Activated gamma-delta T cell treated with anti-CD3 and anti-CD28 coated beads, Interleukin-2, amount 50 U/mL, for 16 hours (primary cell): ENCODE results near the gene PNPLA2.

Experiments
- DNase-seq: peaks from one replicate; pipeline ENCODE4 v3.0.0-alpha.2; 2020; ENCODE audit warnings: low read depth

The PNPLA2 gene

DNA sequence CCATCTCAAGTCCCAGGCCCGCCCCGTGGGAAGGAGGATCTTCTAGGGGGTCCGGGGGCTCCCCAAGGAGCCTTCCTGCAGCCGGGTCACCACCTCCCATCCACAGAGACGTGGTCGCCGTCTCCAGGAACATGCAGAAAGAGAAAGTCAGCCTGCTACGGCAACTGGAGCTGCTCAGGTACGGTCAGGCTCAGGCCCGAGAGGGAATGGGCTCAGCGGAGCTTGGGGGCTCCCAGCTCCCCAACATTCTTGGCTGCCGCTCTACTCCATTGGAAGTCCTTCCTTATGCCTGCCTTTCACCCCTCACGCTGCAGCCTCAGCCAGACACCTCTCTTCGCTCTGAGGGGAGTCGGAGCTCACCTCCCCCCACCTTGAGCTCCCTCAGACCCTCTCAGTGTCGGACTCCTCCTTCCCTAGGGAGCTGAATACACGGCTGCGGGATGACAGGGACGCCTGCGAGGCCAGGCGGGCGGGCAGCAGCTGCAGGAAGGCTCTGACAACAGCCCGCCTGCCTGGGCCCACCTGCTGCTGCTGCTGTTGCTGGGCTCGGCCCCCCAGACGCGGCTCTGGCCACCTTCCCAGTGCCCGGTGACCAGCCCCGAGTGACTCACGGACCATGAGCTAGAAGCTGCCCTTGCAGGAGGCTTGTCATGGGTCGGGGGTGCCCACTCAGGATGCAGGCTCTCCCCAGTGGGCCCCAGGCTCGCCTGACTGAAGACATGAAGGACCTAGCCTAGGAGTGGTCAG lies 12.6 kb downstream of the PNPLA2 start:
- DNase-seq, result no peak

DNA sequence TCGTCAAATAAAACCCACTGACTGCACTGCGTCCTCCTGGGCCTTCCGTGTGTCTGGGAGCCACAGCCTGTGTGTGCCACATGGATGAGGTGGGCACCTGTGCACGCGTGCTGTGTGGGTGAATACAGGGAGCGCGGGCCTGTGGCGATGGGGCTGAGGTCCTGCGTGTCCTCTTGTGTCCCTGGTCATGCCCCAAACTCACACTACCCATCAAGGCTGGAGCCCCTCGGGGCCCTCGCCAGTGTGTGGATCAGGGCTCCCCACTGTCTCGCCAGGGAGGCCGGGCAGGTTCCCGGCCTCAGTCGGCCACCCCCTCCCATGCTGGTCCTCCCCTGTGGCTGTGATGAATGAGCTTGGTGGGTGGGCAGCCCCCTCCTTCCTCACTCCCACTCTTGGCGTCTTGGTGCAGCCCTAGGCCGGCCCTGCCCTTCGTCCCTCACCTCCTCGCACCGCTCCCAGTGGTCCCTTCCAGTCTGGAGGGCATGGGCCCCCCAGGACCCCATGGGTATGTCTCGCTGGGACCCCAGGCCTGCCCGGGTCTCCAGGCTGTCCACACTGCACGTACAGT lies 13.3 kb downstream of the PNPLA2 start:
- no peak for DNase-seq

DNA sequence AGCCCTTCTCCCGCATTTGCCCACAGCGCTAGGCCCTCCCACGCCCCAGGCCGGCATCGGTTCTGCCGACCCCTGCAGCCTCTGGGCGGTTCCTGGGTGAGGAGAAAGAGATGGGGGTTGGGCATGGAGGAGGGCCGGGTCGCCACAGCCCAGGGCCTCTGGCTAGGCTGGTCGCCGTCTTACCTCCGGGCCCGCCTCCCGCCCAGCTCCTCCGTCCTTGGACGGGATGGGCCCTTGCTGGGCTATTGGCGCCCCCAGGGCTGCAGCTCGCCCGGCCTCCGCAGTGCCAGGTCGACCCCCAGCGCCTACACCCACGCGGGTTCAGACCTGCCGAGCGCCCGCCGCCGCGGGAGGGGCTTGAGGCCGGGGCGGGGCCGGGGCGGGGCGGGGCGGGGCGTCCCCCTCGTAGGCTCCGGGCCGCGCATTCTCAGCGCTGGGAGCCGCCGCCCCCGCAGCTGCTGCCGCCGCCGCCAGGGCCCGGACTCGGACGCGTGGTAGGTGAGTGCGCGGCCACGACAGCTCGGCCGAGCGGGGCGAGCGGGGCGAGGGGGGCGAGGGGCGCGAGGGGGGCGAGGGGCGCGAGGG lies 13.9 kb downstream of the PNPLA2 start, which contains the start of gene CD151:
Gene CD151, plus strand, starts transcription at position 424 of the 585 bp plus-strand sequence. CDS start 3,118 bp downstream, outside the sequence.
- no peak for DNase-seq

DNA sequence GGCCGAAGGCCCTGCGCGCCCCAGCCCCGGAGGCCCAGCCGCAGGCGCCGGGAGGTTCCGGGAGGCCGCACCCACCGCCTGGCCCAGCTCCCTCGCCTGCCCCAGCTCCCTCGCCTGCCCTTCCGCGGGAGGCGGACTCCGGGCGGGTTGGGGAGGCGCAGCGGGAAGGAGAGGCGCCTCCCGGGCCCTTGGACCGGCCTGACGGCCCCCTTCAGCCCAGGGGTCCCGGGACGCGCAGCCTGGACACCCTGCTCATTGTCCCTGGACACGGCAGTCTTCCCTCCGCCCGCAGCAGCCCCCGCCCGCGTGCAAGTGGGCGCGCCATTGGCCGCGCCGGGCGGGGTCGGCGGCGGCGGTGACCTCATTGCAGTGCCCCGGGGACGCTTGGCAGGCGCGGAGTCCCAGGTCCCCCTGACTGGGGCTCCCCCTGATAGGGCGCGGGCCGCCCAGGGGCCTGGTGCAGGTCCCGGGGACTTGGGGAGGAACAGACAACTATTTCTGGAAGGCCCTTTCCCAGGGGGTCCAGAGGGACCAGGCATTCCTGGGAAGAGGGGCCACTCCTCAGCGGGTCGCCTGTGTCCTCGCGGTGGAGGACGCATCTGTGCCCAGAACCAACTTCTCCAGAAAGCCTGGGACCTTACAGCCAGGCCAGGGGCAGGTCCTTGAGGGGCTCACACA lies 14.5 kb downstream of the PNPLA2 start:
- DNase-seq, result no peak

DNA sequence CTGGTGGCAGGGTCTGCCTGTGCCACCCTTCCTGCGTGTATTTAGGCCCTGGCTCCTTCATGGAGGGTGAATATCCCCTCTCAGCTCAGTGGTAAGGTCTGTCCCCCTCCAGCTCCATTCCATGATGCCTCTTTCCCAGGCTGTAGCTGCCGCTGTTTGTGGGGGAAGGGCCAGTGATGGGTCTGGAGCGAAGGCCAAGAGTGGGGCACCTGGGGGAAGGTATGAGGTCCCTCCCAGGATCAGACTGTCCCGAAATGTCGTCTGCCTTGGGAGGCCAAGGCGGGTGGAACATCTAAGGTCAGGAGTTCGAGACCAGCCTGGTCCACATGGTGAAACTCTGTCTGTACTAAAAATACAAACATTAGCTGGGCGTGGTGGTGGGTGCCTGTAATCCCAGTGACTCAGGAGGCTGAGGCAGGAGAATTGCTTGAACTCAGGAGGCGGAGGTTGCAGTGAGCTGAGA lies 15.2 kb downstream of the PNPLA2 start:
- no peak for DNase-seq

DNA sequence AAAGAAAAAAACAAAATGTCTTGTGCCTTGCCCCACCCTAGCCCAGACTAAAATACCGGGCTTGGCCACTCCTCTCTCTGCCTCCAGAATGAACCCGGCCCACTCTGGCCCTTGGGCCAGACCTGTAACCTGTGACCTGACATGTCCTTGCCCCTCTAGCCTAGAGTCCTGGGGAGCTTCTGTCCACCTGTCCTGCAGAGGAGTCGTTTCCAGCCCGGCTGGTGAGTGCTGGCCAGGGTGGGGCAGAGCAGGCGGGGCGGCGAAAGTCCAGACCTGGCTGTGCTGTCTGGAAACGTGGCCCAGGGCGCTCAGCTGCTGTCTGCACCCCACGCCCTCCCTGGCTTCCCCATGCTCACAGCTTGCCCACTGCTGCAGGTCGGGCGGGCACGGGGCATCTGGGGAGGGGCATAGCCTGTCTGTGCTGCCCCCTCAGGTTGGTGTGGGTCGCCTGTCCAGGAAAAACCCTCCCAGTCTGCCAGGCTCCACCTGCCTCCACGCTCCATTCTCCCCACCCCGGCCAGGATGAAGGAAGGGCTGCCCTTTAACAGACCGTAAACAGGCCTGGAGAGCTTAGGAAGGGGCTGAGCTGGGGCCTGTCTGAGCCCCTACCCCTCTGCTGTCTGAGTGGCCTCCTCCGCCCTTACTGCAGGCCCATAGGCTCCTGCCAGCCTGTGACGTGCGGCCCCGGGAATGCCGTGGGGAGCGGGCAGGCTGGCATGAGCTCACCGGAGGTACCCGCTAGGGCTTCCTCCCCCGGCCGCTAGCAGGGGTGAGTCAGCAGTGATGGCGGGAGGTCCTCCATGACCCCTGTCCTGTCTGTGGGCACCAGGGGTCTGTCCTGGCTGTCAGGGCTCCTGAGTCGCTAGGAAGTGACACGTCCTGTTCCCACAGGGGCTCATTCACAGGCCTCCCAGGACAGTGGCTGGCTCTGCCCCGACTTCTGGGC lies 15.9 kb downstream of the PNPLA2 start:
- no peak for DNase-seq

DNA sequence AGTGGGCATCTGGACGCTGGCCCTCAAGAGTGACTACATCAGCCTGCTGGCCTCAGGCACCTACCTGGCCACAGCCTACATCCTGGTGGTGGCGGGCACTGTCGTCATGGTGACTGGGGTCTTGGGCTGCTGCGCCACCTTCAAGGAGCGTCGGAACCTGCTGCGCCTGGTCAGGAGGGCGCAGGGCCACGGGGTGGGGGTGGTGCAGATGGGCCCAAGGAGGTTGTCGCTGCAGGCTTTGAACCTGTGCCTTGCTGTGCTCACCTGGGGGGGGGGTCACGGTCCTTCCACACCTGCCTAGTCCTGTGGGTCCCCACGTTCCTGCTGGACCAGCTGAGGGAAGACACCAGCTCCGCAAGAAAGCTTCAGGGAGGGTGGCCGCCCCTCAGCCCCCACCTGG lies 17.6 kb downstream of the PNPLA2 start:
- DNase-seq, result no peak

DNA sequence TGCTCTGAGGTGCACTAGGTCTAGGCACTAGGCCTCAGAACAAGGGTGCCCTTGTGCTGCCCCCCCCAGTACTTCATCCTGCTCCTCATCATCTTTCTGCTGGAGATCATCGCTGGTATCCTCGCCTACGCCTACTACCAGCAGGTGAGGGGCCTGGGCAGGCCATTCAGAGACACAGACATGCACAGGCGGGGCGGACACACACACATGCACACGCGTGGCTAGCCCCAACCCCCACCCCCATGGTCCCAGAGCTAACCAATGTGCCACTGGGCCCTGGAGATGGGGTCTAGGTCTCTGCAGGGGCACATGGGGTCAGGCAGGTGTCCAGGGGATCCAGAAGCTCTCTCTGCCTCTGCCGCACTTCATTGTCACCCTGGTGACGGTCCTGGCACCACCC lies 18.0 kb downstream of the PNPLA2 start:
- no peak for DNase-seq

DNA sequence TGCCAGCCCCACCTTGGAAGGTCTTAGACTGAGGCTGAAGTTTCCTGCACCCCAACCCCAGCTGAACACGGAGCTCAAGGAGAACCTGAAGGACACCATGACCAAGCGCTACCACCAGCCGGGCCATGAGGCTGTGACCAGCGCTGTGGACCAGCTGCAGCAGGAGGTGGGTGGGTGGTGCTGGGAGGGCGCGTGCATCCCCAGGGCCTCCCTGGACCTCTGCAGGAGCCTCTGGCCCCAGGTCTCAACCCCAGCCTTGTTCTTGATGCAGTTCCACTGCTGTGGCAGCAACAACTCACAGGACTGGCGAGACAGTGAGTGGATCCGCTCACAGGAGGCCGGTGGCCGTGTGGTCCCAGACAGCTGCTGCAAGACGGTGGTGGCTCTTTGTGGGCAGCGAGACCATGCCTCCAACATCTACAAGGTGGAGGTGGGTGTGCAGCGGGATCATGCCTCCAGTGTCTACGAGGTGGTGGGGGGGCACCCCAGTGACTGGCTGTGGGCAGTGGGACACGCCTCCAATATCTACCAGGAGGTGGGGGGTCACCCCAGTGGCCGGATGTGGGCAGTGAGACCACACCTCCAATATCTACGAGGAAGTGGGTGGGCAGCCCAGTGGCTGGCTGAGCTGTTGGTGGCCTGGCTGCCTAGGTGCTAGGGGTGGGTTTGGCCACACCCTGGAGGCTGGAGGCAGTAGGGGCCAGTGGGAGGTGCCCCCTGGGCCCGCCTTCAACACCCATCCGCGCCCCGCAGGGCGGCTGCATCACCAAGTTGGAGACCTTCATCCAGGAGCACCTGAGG lies 18.7 kb downstream of the PNPLA2 start:
- DNase-seq, result no peak

DNA sequence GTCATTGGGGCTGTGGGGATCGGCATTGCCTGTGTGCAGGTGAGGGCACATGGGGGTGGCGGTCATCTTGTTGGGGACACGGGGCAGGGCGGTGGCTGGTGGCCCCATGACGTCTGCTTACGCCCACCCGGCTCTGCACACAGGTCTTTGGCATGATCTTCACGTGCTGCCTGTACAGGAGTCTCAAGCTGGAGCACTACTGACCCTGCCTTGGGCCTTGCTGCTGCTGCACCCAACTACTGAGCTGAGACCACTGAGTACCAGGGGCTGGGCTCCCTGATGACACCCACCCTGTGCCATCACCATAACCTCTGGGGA lies 19.2 kb downstream of the PNPLA2 start:
- no peak for DNase-seq

DNA sequence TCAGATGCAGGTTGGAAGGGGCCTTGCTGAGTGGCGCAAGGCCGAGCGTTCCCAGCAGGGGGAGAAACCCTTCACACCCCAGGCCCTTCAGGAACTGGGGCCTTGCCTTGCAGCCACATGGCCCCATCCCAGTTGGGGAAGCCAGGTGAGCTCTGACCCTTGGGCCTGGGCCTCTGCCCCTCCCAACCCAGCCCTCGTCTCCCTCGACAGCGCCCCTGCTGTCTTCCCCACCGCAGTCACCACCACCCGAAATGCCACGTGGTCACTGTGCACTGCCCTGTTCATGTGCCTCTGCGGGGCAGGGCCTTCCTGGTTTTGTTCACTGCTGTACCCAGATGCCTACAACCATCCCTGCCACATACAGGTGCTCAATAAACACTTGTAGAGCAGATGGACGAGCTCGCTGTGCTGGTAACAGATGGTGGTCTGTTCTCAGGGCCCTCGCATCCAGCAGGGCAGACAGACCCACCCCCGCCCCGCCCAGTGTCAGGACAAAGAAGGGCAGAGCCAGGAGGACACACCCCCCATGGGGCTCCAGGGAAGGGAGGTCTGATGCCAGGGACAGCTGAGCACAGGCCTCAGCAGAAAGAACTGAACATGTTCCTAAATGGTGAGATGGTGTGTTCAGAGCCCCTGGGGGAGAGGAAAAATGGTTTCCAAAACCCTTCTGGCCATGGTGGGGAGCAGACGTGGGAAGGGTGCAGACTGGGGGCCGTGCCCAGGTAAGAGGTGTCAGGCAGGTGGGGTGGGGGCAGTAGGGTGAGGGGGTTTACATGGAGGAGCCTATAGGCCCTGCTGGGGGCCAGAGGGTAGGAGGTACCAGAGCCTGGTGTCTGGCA lies 19.9 kb downstream of the PNPLA2 start:
- DNase-seq, result no peak

DNA sequence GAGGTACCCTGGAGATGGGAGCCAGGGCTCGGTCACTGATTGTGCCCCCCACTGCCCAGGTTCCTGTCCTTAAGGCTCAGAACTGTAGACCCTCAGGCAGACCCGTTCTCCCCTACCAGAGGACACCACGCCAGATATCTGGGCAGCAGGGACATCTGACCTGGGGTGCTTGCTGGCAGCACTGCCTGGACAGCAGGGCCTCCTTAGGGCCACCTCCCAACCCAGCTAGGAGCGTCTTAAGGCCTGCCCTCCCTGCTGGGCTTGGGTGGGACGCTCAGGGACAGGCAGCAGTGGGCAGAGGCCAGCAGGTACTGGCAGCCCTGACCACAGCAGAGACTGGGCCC lies 20.5 kb downstream of the PNPLA2 start:
- no peak for DNase-seq

DNA sequence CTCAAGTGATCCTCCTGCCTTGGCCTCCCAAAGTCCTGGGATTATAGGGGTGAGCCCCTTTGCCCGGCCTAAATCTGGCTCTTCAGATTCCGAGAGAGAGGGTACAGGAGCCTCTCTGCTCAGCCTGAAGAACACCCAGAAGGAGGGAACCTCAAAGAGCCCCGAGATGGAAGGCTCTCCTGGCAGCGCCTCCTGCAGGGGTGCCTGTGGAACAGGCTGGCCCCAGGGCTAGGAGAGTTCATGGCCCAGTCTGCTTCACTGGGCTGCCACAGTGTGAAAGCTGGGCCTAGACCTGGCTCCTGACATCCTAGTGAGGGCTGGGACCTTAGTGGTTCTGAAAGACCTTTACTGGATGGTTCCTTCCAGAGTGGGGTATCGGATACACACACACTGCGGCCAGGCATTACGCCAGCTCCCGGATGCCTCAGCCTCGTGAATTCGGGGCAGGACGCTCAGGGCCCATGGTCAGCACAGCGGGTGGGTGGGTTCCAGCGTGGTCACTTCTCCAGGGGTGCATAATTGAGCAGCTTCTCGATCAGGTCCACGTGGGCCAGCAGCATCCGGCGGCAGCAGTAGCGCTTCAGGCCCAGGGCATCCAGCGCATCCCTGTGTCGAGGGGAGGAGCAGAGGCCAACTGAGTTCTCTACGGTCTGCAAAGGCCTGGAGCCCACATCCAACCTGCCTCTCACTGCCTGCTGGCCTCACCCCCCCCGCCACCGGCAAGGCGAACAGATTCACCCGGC lies 21.3 kb downstream of the PNPLA2 start:
- no peak for DNase-seq

DNA sequence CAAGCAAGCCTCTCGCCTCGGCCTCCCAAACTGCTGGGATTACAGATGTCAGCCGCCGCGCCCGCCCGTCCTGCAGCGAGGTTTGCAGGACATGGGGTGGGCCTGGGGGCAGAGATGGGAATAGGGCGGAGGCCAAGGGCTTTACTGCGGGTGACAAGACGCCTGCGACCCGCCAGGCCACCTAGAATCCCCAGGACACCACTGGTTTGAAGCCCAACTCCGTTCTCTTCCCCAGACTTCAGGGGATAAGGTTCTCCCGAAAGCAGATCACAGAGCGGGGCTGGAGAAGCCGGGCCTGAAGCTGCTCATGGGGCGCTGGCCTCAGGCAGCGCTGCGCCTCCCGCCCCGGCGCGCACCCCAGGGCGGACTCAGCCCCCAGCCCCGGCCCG lies 23.3 kb downstream of the PNPLA2 start:
- DNase-seq, result no peak

DNA sequence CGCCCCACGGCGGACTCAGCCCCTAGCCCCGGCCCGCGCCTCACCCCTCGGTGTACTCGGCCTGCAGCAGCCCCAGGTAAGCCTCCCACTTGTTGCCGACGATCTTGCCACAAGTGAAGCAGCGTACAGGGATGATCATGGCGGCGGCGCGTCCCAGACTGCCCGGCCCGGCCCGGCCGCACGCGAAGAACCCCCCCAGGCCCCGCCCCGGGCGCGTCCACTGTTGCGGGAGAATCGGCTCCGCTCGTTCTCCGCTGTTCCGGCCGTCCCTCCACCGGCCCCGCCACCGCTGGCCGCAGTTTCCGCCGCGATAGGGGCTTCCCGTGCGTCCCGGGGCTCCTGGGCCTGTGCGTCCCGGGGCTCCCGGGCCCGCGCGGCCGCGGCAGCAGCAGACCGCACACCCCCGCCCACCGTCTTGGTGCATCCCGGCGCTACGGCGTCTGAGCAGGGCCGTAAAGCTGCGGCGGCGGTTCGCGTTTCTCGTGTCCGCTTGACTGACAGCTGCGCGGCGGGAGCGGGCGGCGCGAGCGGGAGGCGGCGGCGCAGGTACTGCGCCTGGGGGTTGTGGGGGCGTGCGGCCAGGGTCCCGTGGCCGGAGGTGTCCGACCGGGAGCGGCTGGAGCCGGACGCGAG lies 23.8 kb downstream of the PNPLA2 start, which contains the start of the genes POLR2L and TSPAN4:
Gene POLR2L, minus strand, starts transcription at position 160 of the 633 bp plus-strand sequence. Its CDS starts 21 bp downstream, at position 139.
Gene TSPAN4, plus strand, starts transcription at position 483 of the 633 bp plus-strand sequence. CDS start 7,453 bp downstream, outside the sequence.
- peak; percentile 85 for DNase-seq

DNA sequence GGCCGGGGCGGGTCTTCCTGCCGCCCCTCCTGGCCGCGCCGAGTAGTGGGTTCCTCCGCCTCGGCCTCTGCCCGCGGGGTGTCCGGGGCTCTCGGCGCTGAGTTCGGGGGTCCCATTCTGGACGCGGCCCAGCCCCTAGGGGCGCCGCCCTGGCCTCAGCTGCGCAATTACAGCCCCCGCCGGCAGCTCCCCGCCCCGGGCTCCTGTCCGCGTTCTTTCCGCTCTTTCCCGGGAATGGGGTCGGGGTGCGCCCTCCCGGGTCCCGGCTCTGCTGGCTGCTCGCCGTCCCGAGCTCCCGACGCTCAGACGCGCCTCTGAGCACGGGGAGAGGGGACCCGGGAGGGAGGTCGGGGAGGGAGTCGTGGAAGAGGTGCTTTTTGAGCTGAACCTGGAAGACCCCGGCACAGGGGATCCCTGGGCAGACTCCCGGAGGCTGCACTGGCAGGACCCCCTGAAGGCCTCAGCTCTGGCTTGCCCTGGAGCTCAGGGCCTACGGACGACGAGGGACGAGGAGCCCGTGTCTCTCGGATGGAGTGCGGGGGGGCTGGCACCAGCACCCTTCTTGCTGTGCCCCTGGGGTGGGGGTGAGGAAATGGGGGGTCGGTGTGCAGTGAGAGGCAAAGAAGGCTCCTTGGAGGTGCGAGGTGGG lies 24.5 kb downstream of the PNPLA2 start:
- DNase-seq, result no peak

DNA sequence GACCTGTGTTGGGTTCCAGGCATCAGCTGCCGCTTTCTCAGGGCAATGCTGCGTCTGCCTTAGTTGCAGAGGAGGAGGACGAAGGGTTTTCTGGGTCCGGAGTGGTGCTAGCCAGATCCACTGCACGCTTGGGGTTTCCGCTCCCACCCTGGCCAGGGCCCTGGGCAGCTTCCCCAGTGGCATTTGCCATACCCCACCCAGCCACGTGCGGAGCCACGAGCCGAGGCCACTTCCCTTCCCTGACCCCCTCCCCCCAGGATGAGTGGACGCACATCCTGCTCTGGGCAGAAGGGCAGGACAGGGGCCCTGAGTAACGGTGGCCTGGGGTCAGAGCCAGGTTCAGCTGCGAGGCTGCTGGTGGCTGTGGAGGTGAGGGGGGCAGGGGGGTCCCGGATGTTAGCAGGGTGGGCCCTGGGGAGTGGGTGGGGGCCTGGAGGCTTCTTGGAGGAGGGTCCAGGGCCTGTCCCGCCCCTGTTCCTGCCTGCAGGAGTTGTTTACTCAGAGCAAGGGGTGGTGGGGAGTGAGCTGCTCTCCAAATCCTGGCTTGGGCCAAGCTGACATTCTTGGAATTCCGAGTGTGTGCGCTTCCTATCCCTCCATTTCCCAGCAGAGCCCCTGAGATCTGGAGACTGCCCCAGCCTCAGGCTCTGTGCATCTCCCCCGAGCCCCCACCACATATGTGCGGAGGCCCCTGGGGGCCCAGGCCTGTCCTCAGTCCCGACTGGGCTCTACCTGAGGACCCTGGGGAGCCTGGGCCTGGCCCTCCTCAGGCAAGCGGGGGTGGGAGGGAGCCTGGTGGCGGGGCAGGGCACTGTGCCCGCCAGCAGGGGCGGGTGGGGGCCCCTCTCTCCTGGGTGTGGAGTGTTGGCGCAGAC lies 25.3 kb downstream of the PNPLA2 start:
- DNase-seq, result no peak
